ENCODE data around the gene UROC1. TPM values are rescaled to one million over a fixed set of nuclear protein-coding genes. Genes with fewer than 3 reads are reported as not detected.

UROC1 gene
- total and polyA plus RNA-seq, 2 of the 4 experiments (the other 2 are of a cell fraction) = not detected

DNA sequence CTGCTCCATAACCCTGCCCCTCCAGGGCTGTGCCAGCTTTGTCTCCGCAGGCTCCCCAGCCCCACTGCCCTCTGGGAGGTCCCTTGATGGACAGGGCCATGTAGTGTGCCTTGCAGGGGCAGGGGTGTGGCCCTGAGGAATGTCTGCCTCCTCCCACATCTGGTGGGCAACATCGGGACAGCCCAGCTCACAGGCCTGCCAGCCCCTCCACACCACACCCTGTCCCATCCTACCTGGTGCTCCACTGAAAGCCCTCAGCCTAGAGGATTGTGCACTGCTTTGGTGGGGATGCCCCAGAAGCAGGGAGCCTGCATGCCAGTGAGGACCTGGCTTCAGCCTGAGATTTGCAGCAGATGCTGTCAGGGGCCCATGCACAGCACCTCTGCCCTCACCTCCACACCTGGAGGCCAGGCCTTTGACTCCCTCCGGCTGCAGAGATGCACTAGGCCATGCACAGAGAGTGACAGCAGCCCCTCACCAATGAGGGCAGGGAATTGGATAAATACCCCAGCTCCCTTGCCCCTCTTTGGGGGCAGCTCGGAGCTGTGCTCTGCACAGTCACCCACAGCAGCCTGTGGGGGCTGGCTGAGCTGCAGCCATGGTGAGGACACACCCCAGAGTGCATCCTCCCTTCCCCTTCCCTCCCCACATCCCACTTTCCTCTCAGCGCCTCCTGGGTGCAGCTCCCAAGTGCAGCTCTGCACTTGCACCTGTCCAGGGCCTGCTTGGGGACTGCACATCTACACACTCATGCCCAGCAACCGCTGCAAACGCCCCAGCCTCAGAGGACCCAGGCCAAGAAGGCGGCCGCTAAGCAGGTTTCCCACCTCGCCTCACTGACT lies 38.4 kb upstream of the UROC1 start:
- H3K79me1 ChIP-seq (ENCODE audit: low read depth in 1 of 2, low read length in 2 of 2) = no peaks in the 10 kb centered on the region
- no peaks in the 10 kb centered on the region for H3K36me3 ChIP-seq (ENCODE audit: control insufficient read depth, insufficient read depth, low read length)
- no peak for DNase-seq
- no peak overlapping the region for H3K18ac ChIP-seq (ENCODE audit: low read depth, low read length)
- TF ChIP-seq SMC3 (IDR thresholded peaks at IDR 0.05; ENCODE audit: low read depth, low read length) (no peak), MAFK (IDR thresholded peaks at IDR 0.05; ENCODE audit: low read depth, low read length) (no peak), USF2 (IDR thresholded peaks at IDR 0.05; ENCODE audit: low read depth, low read length) (no peak), RAD21 (IDR thresholded peaks at IDR 0.05; ENCODE audit: low read length) (no peak), CEBPB (IDR thresholded peaks at IDR 0.05; ENCODE audit: low read depth, low read length) (no peak), FOS (IDR thresholded peaks at IDR 0.05; ENCODE audit: low read depth, low read length) (no peak), POLR2A (IDR thresholded peaks at IDR 0.05; ENCODE audit: low read depth, low read length) (no peak), MXI1 (IDR thresholded peaks at IDR 0.05; ENCODE audit: borderline replicate concordance, low read depth, low read length) (no peak)
- 62% methylated on average over 5 of the region's 10 CpGs; no CpG with 5 or more reads in 1 of the 2 experiments for WGBS, 2 experiments (ENCODE audit: extremely low coverage in 2 of 2, insufficient read length in 1 of 2)
- intact Hi-C loops (cut with micrococcal nuclease) (no loop called here), in situ Hi-C loops (cut with MboI; ENCODE audit: low sequenced_read_pairs) (no loop called here), dilution Hi-C loops (cut with HindIII; ENCODE audit: low sequenced_read_pairs, unreplicated experiment) (no loop called here)
- H3K27ac ChIP-seq (ENCODE audit: insufficient read depth, low read length) = no peak overlapping the region
- H4K91ac ChIP-seq (ENCODE audit: insufficient read depth, low read depth, low read length) = no peak overlapping the region
- no peak overlapping the region for H4K5ac ChIP-seq (ENCODE audit: low read depth, low read length)
- ChIA-PET CTCF (interaction anchor here (0.9 kb wide), 1 partner anchor 900 kb away, joined by 3 read pairs; no protein-coding TSS in a partner anchor), POLR2A (ENCODE audit: unreplicated experiment) (no interaction called here)
- ATAC-seq (ENCODE audit: low read depth) = no peak
- H3K27me3 ChIP-seq (ENCODE audit: control insufficient read depth, insufficient read depth, low read length) = peaks cover 17% of the 10 kb centered on the region; the same call in 1 of the 2 replicates
- no peaks in the 10 kb centered on the region for H4K20me1 ChIP-seq (ENCODE audit: insufficient read depth, low read length)
- no peak overlapping the region for H4K8ac ChIP-seq (ENCODE audit: low read depth in 2 of 2, low read length in 2 of 2)
- no peak overlapping the region for H2BK15ac ChIP-seq (ENCODE audit: low read depth, low read length)
- BruUV-seq (replicated peaks) = no TSS peak
- no peaks in the 10 kb centered on the region for H3K9me3 ChIP-seq (ENCODE audit: control insufficient read depth, insufficient read depth, low read length)
- no peak overlapping the region for H3K4me2 ChIP-seq (ENCODE audit: low read depth, low read length)
- no peak overlapping the region for H2AK5ac ChIP-seq (ENCODE audit: low read depth, low read length)
- no peaks in the 10 kb centered on the region for H3K4me1 ChIP-seq (ENCODE audit: control insufficient read depth, insufficient read depth, low read length)
- no peak overlapping the region for H3K9ac ChIP-seq (ENCODE audit: low read depth, low read length)
- H3K4me3 ChIP-seq (ENCODE audit: insufficient read depth, low read depth, low read length) = no peak overlapping the region
- H3K56ac ChIP-seq (ENCODE audit: extremely low read depth, insufficient read depth, low read length) = no peak overlapping the region
- no peak overlapping the region for H2AFZ ChIP-seq (replicated peaks; ENCODE audit: low read length, poor library complexity)
- H2BK5ac ChIP-seq (ENCODE audit: low read depth, low read length, poor library complexity, severe bottlenecking) = no peak overlapping the region
- H2BK20ac ChIP-seq (ENCODE audit: low read depth, low read length) = no peak overlapping the region
- no peak overlapping the region for H3K14ac ChIP-seq (replicated peaks; ENCODE audit: low read depth, low read length)
- no peaks in the 10 kb centered on the region for H3K9me1 ChIP-seq (ENCODE audit: insufficient read depth, low read length)
- H3K4ac ChIP-seq (ENCODE audit: low read depth, low read length) = no peak overlapping the region
- H2BK120ac ChIP-seq (ENCODE audit: low read depth, low read length) = no peak overlapping the region
- H2AK9ac ChIP-seq (replicated peaks; ENCODE audit: low read depth, low read length, poor library complexity) = no peak overlapping the region
- H3K23ac ChIP-seq (ENCODE audit: low read depth, low read length) = no peak overlapping the region
